IMR-90 (cell line): ENCODE measurements around the gene FADS1. TPM values are rescaled to one million over a fixed set of nuclear protein-coding genes. Genes with fewer than 3 reads are reported as not detected.

Experiments
- ATAC-seq: fragments of 200-7000 bp; cut with Tn5 transposase; 2 replicates; pipeline ENCODE4 v1.9.1; 2020; ENCODE audit warnings: low read depth, mild to moderate bottlenecking, moderate library complexity
- BruUV-seq: library from RNA; stranded (reverse); fragments of 400-500 nt; replicated peaks from 2 replicates; lab custom pipeline; 2021; lab: Mats Ljungman, UMichigan
- CTCF ChIA-PET: fragments of 300-600 bp; formaldehyde crosslinking; extraction: SDS; loops from one replicate; lab custom pipeline; 2021; ENCODE audit warnings: antibody characterized with exemption; lab: Yijun Ruan, JAX
- POLR2A ChIA-PET: fragments of 300-600 bp; sonication (Branson Sonifier 250); formaldehyde crosslinking; loops from one replicate; lab custom pipeline; 2022; ENCODE audit warnings: antibody characterized with exemption; ENCODE audit not compliant: unreplicated experiment; lab: Charles Lee
- DNase-seq: peaks from one replicate; pipeline ENCODE4 v3.0.0; 2013
- H2AFZ ChIP-seq: replicated peaks from 2 replicates; pipeline ENCODE3; 2013; ENCODE audit warnings: low read length, mild to moderate bottlenecking; ENCODE audit not compliant: poor library complexity
- H2AK5ac ChIP-seq: 2 replicates; pipeline ENCODE4 v1.6.1; 2013; ENCODE audit warnings: low read depth, low read length, inconsistent platforms
- H2AK9ac ChIP-seq: replicated peaks from 2 replicates; pipeline ENCODE3; 2013; ENCODE audit warnings: mild to moderate bottlenecking, low read depth, low read length, moderate library complexity; ENCODE audit not compliant: poor library complexity
- H2BK120ac ChIP-seq: 2 replicates; pipeline ENCODE4 v1.6.1; 2013; ENCODE audit warnings: low read depth, low read length, inconsistent platforms
- H2BK15ac ChIP-seq: 3 replicates; pipeline ENCODE4 v1.6.1; 2013; ENCODE audit warnings: low read depth, low read length, inconsistent platforms
- H2BK20ac ChIP-seq: 2 replicates; pipeline ENCODE4 v1.6.1; 2013; ENCODE audit warnings: low read depth, mild to moderate bottlenecking, inconsistent platforms, low read length, moderate library complexity
- H2BK5ac ChIP-seq: 2 replicates; pipeline ENCODE4 v1.6.1; 2013; ENCODE audit warnings: mild to moderate bottlenecking, low read depth, low read length, inconsistent platforms; ENCODE audit not compliant: poor library complexity, severe bottlenecking
- H3K14ac ChIP-seq: replicated peaks from 2 replicates; pipeline ENCODE4 v1.6.1; 2013; ENCODE audit warnings: low read depth, low read length, inconsistent platforms
- H3K18ac ChIP-seq: 2 replicates; pipeline ENCODE4 v1.6.1; 2013; ENCODE audit warnings: low read depth, low read length, control low read depth
- H3K23ac ChIP-seq: 2 replicates; pipeline ENCODE4 v1.6.1; 2013; ENCODE audit warnings: low read depth, low read length, inconsistent platforms
- H3K27ac ChIP-seq: 2 replicates; pipeline ENCODE4 v1.5.1; 2013; ENCODE audit warnings: mild to moderate bottlenecking, control low read depth, low read length; ENCODE audit not compliant: insufficient read depth
- H3K27me3 ChIP-seq: 2 replicates; pipeline ENCODE4 v1.6.1; 2013; ENCODE audit warnings: low read length; ENCODE audit not compliant: control insufficient read depth, insufficient read depth
- H3K36me3 ChIP-seq: 2 replicates; pipeline ENCODE4 v1.6.1; 2013; ENCODE audit warnings: low read length, mixed read lengths; ENCODE audit not compliant: control insufficient read depth, insufficient read depth
- H3K4ac ChIP-seq: 2 replicates; pipeline ENCODE4 v1.6.1; 2013; ENCODE audit warnings: low read depth, low read length, inconsistent platforms
- H3K4me1 ChIP-seq: 2 replicates; pipeline ENCODE4 v1.6.1; 2013; ENCODE audit warnings: low read length, mixed read lengths; ENCODE audit not compliant: control insufficient read depth, insufficient read depth
- H3K4me2 ChIP-seq: 2 replicates; pipeline ENCODE4 v1.6.1; 2013; ENCODE audit warnings: low read depth, mild to moderate bottlenecking, control low read depth, low read length, moderate library complexity
- H3K4me3 ChIP-seq: 2 replicates; pipeline ENCODE4 v1.5.1; 2013; ENCODE audit warnings: low read depth, mild to moderate bottlenecking, control low read depth, low read length, moderate library complexity; ENCODE audit not compliant: insufficient read depth
- H3K56ac ChIP-seq: 2 replicates; pipeline ENCODE4 v1.6.1; 2013; ENCODE audit warnings: low read length, inconsistent platforms; ENCODE audit not compliant: insufficient read depth; ENCODE audit errors: extremely low read depth
- H3K79me1 ChIP-seq, 2 experiments: 2 replicates each; pipeline ENCODE4 v1.6.1; 2013; ENCODE audit warnings: low read length in 2 of 2, inconsistent platforms in 1 of 2, low read depth in 1 of 2
- H3K9ac ChIP-seq: 2 replicates; pipeline ENCODE4 v1.6.1; 2013; ENCODE audit warnings: low read depth, low read length, control low read depth
- H3K9me1 ChIP-seq: 2 replicates; pipeline ENCODE4 v1.6.1; 2013; ENCODE audit warnings: low read length, inconsistent platforms; ENCODE audit not compliant: insufficient read depth
- H3K9me3 ChIP-seq: 2 replicates; pipeline ENCODE4 v1.6.1; 2013; ENCODE audit warnings: low read length; ENCODE audit not compliant: control insufficient read depth, insufficient read depth
- H4K20me1 ChIP-seq: 2 replicates; pipeline ENCODE4 v1.6.1; 2013; ENCODE audit warnings: low read length, inconsistent platforms; ENCODE audit not compliant: insufficient read depth
- H4K5ac ChIP-seq: 2 replicates; pipeline ENCODE4 v1.6.1; 2013; ENCODE audit warnings: mild to moderate bottlenecking, low read depth, low read length, control low read depth
- H4K8ac ChIP-seq, 2 experiments: 2 replicates each; pipeline ENCODE4 v1.6.1; 2013; ENCODE audit warnings: low read depth in 2 of 2, low read length in 2 of 2, control low read depth in 1 of 2, inconsistent platforms in 1 of 2
- H4K91ac ChIP-seq: 2 replicates; pipeline ENCODE4 v1.6.1; 2013; ENCODE audit warnings: low read depth, low read length, inconsistent platforms; ENCODE audit not compliant: insufficient read depth
- FOS ChIP-seq: fragments of 150-350 bp; IDR thresholded peaks from 2 replicates; pipeline ENCODE4 v1.6.1; 2016; ENCODE audit warnings: low read depth, low read length
- MAFK ChIP-seq: IDR thresholded peaks from 2 replicates; pipeline ENCODE4 v1.6.1; 2012; ENCODE audit warnings: low read depth, low read length, improper control_type of control experiment
- NFE2L2 ChIP-seq: fragments of 150-350 bp; IDR thresholded peaks from 2 replicates; pipeline ENCODE4 v1.6.1; 2016; ENCODE audit warnings: low read depth, mild to moderate bottlenecking, low read length
- POLR2A ChIP-seq: IDR thresholded peaks from 2 replicates; pipeline ENCODE4 v1.6.1; 2012; ENCODE audit warnings: mild to moderate bottlenecking, low read depth, low read length
- RAD21 ChIP-seq: IDR thresholded peaks from 2 replicates; pipeline ENCODE4 v1.6.1; 2012; ENCODE audit warnings: low read length, improper control_type of control experiment
- SMC3 ChIP-seq: fragments of 150-350 bp; IDR thresholded peaks from 2 replicates; pipeline ENCODE4 v1.6.1; 2016; ENCODE audit warnings: low read depth, mild to moderate bottlenecking, antibody characterized with exemption, low read length, moderate library complexity
- WGBS, 2 experiments: methylation state at CpG; one replicate each; pipeline versions ENCODE4 v1.1.5 to v1.1.7; 2013; ENCODE audit warnings: missing lambda C conversion rate in 2 of 2; ENCODE audit not compliant: insufficient read length in 1 of 2; ENCODE audit errors: extremely low coverage in 2 of 2; 5-methylcytosine and 5-hydroxymethylcytosine counted together
- dilution Hi-C: fragments of 300-500 bp; cut with HindIII; formaldehyde crosslinking; loops from one replicate; pipeline ENCODE4 v1.14.3; 2018; ENCODE audit warnings: low sequenced_read_pairs; ENCODE audit not compliant: unreplicated experiment
- in situ Hi-C: fragments of 300-500 bp; cut with MboI; formaldehyde crosslinking; loops from 3 replicates; pipeline ENCODE4 v1.14.3; 2019; ENCODE audit warnings: low sequenced_read_pairs, inconsistent platforms, mixed read lengths
- intact Hi-C: fragments of 100-400 bp; cut with micrococcal nuclease; formaldehyde crosslinking; loops from 2 replicates; pipeline ENCODE4 v1.10.0; 2022
- polyA plus RNA-seq, 3 experiments: library from polyadenylated mRNA; depleted of rRNA; stranded (reverse); fragments of >200 nt; gene quantifications; 2 replicates each; pipeline ENCODE4 v1.2.3, GENCODE V29; 2012; ENCODE audit warnings: low replicate concordance in 1 of 3
- total RNA-seq: library from RNA; depleted of rRNA; stranded (reverse); fragments of >200 nt; gene quantifications from 2 replicates; pipeline ENCODE4 v1.2.3, GENCODE V29; 2012

Gene FADS1
- total and polyA plus RNA-seq, 2 of the 4 experiments (the other 2 are of a cell fraction), result 16.3 to 18.4 TPM

DNA sequence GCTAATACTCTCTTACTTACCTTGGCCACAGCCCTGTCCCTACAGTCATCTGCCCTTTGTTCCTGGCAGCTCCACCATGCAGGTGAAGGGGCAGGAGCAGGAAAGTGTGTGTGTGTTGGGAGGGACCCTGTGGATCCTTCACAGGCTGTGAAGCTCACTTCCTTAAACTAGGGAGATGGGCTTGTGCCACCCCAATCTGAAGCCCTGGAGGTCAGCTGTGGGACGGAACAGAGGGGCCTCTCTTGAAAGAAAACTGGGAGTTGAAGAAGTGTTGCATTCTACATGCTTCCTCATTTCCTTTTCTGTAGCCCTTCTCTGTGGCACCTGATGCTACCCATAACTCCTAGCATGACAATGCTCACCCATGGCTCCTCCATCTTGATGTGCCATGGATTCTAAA lies 11.7 kb downstream of the FADS1 start:
- Histone ChIP-seq H3K9me3 (no peaks in the 10 kb centered on the region), H3K9ac (no peak overlapping the region), H3K56ac (no peak overlapping the region), H3K4me2 (no peak overlapping the region), H2BK120ac (no peak overlapping the region), H2BK15ac (no peak overlapping the region), H4K20me1 (peaks cover 4% of the 10 kb centered on the region; the same call in 1 of the 2 replicates), H3K23ac (no peak overlapping the region), H3K4ac (no peak overlapping the region), H3K14ac (no peak overlapping the region), H2AK9ac (no peak overlapping the region), H2AFZ (no peak overlapping the region), H4K5ac (no peak overlapping the region), H2BK5ac (no peak overlapping the region), H3K27me3 (no peaks in the 10 kb centered on the region), H2AK5ac (no peak overlapping the region), H3K79me1 (peaks cover 6 to 28% of the 10 kb centered on the region in 2 experiments), H3K4me1 (peaks cover 3% of the 10 kb centered on the region), H4K91ac (no peak overlapping the region), H3K27ac (no peak overlapping the region), H4K8ac (no peak overlapping the region), H3K4me3 (no peak overlapping the region), H2BK20ac (no peak overlapping the region), H3K9me1 (peaks cover 6% of the 10 kb centered on the region), H3K36me3 (peaks cover 44% of the 10 kb centered on the region), H3K18ac (no peak overlapping the region)
- DNase-seq (no peak), ATAC-seq (no peak)
- no CpG with 5 or more reads among the region's 1 CpG for WGBS, 2 experiments
- in situ Hi-C loops (no loop called here), dilution Hi-C loops (no loop called here), intact Hi-C loops (no loop called here)
- no TSS peak for BruUV-seq
- TF ChIP-seq MAFK, result no peak
- TF ChIP-seq POLR2A, result no peak
- no peak for TF ChIP-seq RAD21
- no peak for TF ChIP-seq NFE2L2
- TF ChIP-seq SMC3, result no peak
- no peak for TF ChIP-seq FOS
- ChIA-PET CTCF (interaction anchor here (0.7 to 0.8 kb wide), 2 partner anchors 10 to 66 kb away, joined by 3 read pairs; no protein-coding TSS in a partner anchor), POLR2A (interaction anchor here (0.9 to 1.7 kb wide), 2 partner anchors 10 to 13 kb away, joined by 3 to 6 read pairs; partner anchors contain the start of genes FEN1 and TMEM258)
